GM11168 (cell line): Measurements from ENCODE around the gene GPNMB.

Source experiments
- in situ Hi-C: fragments of 300-500 bp; cut with MboI; formaldehyde crosslinking; loops from one replicate; pipeline ENCODE4 v1.12.0; 2022; ENCODE audit warnings: low sequenced_read_pairs; ENCODE audit not compliant: unreplicated experiment

Gene GPNMB

DNA sequence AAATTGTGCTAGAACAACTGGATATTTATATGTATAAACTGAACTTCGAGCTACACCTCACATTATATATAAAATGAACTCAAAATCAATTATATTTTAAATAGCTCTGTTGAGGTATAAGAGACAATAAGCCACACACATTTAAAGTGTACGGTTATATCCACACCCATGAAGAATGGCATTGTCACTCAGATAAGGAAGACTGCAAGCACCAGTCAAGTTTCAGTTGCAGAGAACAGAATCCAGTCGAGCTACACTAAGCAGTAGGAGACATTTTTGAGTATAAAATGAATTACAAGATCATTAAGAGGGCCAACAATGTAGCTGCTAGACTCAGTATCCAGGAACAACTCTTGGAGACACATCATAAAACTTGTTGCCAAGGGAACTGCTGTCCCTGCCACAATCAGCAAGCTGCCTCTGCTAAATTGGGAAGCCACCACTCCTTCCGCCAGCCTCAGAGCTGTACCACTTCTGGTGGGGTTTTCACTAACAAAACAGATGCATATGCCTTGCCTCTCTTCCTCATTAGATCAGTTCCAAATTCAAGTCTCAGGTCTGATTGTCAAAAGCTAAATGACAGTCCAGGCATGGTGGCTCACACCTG is 19.6 kb upstream of the GPNMB start:
- in situ Hi-C loops: no loop called here

DNA sequence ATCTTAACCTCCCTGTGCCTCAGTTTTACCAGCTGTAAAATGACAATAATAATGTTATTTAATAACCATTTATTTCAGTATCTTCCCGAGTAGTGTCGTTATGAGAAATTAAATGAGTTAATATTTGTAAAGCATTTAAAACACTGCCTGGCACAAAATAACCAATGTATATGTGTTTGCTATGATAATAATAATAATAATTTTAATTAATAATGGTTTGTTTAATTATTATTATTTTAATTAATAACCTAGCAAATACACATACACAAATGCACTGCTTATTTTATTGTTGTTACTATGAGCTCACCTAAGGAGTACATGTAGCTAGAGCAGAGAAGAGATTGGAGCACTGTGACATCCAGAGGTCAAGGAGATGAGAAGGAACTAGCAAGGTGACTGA is 18.2 kb upstream of the GPNMB start:
- in situ Hi-C loops: no loop called here

DNA sequence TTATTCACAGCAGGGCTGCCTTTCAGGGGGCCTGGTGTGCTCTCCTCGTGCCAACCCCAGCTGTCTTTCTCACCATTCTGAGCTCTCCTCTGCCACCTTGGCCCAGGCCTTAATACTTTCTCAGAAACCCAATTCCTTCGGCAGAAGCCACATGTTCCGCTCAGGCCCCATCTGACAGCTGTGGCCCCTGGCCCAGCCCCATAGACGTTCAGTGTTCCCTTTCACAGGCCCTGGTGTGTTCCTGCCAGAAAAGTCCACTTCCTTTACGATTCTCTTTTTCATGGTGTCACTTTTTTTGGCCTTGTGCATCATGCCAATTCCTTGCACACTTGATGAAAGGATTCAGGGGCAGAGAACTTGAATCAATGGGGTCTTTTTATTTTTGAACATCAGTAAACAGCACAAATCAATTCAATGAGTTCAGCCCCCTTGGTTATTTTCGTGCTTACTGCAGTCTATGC is 15.9 kb upstream of the GPNMB start:
- in situ Hi-C loops: no loop called here

DNA sequence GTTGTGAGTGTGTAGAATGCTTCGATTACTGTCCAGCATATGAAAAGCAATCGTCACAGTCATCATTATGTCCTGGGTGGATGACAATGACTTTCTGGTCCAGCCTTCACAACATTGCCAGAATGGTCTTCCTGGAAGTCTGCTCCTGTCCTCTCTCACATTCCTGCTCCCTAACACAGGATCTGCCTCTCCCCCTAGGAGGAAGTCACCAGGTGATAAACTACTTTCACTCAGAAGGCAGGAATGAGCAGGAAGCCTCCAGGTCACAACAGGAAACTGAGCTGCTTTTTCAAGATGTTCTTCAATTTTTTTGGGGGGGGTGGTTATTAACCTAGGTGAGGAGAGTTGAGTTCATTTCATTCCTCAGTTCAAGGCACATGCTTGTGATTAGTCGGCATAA is 13.6 kb upstream of the GPNMB start:
- in situ Hi-C loops: no loop called here

DNA sequence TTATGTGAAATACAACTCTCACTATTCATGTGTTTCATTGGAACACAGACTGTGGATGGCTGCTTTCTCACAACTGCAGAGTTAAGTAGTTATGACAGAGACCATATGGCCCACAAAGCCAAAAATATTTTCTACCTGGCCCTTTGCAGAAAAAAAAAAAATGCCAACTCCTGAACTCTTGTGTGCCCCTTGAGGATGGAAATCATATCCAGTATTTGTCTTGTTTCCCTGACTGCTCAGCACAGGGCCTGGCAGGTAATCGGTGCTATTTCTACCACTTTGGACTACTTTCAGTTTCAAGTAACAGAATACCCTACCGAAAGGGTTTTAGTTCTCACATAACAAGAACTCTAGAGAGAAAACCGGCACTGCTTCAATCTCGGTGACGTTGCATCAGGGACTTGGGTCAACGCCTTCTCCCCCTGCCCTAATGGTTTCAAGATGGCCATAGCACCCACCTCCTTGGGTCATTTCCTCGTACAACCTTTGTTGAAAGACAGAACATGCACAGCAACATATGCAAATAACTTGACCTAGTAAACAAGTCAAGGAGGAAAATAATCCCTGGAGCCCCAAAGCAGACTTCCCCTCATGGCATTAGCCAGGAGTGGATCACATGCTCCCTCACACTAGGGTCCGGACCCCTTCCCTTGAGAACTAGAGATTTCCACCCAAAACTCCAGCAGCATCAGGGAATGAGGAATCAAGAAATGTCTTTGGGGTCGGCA is 11.8 kb upstream of the GPNMB start:
- in situ Hi-C loops: no loop called here

DNA sequence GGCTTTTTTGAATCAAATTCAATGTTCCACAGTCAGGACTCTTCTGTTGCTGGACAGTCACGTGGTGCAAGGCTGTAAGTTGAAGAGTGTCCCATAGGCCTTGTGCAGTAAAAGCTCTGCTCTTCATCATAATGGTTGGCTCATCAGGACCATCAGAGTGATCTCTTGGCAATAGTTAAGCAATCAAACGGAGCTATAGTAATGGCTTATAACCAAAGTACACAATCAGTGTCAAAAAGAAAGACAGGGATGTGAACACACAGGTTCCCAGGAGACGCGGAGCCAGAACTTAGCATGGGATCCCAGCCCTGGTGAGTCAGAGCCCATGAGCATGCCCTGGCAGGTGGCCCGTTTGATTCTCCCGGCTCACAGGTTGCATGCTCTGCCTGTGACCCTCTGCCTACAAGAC is 10.8 kb upstream of the GPNMB start:
- in situ Hi-C loops: no loop called here

DNA sequence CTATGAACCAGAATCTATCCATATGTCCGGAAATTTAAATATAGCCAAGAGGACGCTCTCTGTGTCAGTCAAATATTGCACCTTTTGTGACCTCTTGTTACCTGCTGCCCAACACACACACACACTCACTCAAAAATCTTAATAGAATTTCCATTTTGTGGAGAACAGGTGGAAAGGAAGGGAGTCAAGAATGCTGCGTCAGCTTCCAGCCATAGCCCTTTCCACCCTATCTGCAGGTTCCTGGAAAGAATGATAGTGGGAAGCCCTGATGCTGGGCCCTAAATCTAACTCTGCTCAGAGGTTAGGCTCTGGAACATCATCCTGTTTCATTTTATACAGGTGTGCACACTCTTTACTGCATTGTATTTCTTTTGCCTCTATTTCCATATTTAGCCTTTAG is 9.6 kb upstream of the GPNMB start:
- in situ Hi-C loops: no loop called here

DNA sequence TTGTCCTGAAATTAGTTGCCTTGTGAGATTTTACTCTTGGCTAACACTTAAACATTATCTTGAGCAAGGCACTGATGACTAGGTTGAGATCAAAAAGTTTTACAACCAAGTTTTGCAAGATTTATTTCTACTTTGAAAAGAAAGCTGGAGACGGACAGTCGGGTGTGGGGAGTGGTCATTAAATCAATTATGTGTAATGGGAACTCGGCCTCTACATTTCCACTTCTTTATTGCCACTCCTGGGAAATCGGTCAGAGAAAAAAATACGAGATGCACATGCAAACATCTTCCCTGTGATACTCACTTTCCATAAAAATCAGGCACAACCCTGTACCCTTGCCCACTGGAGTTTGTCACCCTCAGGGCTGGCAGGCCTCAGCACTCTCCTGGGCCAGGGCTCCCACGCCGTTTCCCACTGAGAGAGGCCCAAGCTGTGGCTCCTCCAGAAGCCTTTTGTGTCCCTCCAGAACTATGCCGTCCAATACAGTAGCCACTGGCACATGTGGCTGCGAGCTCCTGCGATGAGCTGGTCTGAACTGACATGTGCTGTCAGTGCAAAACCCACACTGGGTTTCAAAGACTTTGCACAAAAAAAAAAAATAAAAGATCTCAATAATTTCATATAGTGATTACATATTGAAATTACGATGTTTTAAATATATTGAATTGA is 7.5 kb upstream of the GPNMB start:
- in situ Hi-C loops: no loop called here

DNA sequence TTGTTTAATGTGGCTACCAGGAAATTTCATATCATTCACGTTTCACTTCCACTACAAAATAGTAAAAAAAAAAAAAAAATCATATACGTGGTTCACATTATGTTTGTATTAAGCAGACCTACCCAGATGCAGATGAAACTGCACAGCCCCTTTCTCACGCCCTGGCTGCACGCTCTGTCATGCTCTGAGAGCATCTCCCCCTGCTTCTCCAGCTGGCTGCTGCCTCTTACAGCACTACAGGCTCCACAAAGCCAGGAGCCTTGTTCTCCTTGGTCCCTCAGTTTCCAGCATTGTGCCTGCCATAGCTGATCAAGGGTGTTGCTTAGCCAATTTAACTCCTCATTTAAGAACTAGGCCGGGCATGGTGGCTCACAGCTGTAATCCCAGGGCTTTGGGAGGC is 6.9 kb upstream of the GPNMB start:
- in situ Hi-C loops: no loop called here

DNA sequence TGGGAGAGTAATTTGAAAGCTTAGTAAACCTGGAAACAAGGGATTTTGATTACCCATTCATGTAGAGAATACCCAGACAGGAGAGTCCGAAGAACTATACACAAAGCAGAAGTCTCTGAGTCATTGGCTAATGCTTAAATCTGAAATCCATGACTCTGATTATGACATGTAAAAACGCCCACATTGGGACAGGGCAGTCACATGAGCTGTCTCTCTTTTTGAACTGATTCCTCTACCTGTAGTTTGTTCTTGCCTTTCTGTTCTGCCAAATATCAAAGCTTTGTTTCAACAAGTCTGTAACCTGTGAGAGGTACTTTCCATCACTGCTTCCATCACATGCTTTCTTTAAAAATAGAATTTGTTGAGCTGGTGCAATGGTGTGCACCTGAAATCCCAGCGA is 4.3 kb upstream of the GPNMB start:
- in situ Hi-C loops: no loop called here

DNA sequence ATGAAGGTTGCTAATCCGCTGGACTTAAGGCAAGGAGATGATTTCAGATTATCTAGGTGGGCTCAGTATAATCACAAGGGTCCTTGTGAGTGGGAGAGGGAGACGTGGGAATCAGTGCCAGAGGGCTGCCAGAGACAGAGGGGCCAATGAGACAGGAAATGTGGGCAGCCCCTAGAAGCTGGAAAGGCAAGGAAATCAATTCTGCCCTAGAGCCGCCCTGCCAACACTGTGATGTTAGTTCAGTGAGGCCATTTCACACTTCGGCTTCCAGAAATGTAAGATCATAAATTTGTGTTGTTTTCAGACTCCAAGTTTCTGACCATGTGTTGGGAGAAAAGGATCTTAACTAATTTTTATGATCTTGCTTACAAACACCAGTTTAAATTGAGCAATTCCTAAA is 3.6 kb upstream of the GPNMB start:
- in situ Hi-C loops: no loop called here

DNA sequence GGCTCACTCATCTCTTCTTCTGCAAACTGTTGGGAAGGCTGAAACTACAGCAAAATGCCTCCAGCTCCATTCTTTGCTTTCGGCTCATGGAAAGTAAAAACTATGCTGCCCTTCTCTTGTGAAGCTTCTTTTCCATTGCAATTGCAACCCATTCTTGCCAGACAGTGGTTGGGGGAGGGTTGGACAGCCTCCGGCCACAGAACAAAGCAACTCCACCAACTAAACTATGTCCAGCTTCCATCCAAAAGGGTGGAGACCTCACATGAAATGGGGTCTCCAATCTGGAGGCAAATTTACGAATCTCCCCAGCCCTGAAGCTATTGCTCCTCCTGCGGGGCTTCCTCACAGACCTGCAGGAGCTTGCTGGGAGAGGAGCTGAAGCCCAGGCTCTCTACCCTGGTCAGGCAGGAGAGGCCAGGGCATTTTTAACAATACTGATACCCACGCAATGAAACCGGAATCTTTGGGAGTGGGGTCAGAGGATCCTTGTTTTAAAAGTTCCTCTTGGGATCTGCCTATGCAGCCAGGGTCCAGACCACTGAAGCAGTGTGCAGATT is 549 bp downstream of the GPNMB start:
- in situ Hi-C loops: no loop called here

DNA sequence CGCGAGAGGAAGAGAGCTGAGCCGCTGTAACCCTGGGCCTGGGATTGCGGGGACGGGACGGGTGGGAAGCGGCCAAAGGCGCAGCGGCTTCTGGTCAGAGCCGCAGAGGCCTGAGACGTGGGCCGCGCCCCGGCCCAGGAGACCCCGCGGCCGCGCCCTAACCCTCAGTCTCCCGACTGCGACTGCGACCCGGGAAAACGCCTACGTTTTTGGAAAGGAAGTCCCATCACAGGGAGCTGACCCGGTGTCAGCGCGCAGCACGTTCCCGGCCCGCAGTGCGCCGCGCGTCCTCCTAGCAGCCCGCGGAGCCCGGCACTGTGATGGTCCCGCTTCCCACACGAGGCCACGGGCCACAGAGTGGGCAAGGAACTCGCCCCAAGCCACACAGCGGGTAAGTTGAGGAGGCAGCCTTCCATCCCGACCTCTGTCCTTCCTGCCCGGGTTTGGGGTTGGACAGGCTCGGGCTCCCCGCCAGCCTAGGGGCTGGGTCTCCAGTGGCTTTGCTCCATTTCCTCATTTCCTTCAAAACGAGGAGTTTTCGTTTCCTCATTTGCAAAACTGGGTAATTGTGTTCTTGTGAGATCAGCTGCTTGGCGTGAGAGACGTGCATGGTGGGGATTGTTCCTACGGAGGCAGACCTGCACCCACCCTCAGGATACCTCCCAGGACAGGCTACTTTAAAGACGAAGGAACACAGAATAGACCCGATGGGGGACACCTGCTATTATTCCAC is 1.2 kb downstream of the GPNMB start:
- in situ Hi-C loops: no loop called here

DNA sequence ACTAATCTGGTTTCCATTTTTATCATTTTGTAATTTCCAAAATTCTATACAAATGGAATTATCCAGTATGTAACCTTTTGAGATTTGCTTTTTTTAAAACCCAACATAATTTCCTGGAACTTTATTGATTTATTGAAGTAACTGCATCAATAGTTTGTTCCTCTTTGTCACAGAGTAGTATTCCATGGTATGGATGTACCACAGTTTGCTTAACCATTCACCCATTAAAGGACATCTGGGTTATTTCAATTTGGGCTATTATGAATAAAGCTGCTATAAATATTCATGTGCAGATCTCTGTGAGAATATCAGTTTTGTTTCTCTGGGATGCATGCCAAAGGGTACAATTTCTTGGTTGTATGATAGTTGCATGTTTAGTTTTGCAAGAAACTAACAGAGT is 2.9 kb downstream of the GPNMB start:
- in situ Hi-C loops: no loop called here

DNA sequence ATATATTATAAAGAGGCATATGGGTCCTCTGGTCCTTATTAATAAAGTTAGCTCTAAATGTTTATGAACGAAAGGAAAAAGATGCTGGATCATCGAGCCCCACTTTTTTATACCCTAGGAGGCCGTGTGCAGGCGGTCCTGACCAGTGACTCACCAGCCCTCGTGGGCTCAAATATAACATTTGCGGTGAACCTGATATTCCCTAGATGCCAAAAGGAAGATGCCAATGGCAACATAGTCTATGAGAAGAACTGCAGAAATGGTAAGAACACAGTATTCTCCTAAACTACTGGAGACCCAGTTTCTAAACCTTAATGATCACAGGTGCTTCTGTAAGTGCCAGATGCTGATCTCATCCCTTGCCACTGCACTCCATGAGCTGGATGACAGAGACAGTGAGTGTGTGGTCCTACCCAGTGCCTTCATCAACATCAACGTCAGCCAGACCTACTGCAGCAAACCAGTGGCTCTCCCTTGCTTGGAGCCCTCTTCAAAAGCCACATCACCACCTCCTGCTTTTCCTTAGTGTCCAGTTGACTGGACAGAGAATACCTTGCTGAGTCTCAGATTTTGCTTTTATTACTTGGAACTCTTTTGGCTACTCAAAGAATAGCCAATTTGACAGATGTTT is 7.6 kb downstream of the GPNMB start:
- in situ Hi-C loops: no loop called here

DNA sequence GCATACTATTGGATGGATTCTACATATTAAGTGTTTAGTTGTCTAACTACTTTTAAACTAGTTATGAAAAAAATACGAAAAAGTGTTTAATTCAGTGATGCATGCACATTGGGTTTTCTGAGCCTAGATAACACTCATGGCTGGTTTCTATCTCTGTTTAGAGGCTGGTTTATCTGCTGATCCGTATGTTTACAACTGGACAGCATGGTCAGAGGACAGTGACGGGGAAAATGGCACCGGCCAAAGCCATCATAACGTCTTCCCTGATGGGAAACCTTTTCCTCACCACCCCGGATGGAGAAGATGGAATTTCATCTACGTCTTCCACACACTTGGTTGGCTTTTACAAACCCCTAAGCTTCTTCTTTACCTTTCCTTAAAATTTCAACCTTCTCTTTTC is 10.2 kb downstream of the GPNMB start:
- in situ Hi-C loops: no loop called here

DNA sequence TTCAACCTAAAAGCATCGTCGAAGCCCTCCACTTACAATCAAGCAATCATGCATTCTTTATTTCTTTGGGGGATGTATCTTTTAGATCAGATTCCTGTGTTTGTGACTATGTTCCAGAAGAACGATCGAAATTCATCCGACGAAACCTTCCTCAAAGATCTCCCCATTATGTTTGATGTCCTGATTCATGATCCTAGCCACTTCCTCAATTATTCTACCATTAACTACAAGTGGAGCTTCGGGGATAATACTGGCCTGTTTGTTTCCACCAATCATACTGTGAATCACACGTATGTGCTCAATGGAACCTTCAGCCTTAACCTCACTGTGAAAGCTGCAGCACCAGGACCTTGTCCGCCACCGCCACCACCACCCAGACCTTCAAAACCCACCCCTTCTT is 13.8 kb downstream of the GPNMB start:
- in situ Hi-C loops: no loop called here

DNA sequence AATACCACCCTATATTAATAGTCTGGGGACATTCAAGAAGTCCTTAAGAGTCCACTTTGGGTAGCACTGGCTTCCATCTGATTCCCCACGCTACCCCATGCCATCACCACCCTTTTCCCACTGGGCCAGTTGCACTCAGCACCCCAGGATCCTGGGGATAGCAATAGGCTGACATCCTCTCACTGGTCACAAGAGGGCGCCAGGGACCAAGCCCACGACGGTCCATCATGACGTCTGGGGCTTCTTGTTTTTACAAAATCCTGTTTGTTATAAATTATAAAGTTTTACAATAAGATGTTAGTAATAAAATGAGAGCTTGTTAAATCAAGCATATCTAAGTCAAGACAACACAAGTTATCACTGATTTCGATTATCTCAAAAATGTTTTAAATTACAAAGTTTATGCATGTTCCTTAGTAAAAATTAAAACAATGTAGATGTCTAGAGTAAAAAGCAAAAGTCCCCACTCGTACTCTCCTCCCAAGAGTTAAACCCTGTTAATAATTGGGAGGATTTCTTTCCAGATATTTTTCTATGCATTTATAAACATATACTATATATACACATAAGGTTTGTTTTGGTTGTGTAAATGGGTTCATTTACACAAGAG is 15.4 kb downstream of the GPNMB start:
- in situ Hi-C loops: no loop called here

DNA sequence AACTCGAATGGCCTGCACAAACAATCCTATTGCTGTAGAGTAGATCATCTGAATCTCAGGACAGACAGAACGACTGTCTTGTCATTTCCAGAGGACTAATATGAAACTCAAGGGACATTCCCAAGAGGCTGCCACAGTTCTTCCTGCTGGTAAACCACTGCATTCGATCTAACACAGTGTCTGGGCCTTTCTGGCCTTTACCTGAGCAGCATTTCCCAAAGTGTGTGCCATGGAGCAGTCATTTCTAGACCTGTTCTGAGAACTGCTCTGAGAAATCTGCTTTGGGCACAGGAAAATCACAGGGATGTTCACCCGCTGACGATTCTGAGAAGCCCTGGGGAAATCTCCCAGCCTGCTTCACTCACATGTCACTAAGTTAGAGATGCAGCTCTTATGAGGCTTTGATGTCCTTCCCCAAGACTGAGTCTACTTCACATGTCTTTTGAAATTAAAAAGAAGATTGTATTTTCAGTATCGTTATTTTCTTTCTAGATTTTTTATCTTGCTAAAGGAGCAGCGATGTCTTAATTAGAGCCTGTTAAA is 18.4 kb downstream of the GPNMB start:
- in situ Hi-C loops: no loop called here

DNA sequence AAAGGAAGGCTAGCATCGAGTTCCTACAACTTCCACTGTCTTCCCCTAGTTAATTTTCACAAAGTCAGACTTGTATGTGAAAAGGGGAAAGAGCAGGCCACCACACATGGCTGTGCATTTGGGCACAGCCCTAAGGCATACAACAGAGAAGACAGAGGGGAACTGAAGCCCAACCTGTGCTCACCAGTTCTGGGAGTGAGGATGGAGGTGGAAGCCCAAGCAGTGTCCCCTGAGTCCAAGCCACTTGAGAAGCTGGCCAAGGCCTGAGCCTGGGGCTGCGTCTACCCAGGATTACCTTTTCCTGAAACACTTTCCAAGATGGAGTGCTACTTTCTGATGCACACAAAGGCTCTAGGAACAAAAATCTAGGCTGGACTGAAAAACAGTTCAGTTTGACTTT is 20.3 kb downstream of the GPNMB start:
- in situ Hi-C loops: no loop called here
